ENCODE data around the gene SPTBN2. TPM values are rescaled to one million over a fixed set of nuclear protein-coding genes. Genes with fewer than 3 reads are reported as not detected.

Gene SPTBN2
- total and polyA plus RNA-seq, 4 experiments from 2014 or later: not detected

GRCh38 chr11:66719111-66719872, 9.7 kb downstream of the SPTBN2 start:
- Histone ChIP-seq H3K36me3 (ENCODE audit: insufficient read depth, low read length) (no peaks in the 10 kb centered on the region), H3K4me3 (ENCODE audit: low read length in 2 of 2) (no peak overlapping the region), H3K27me3 (ENCODE audit: insufficient read depth, low read length) (no peaks in the 10 kb centered on the region), H3K9me3 (ENCODE audit: control insufficient read depth in 1 of 2, low read length in 2 of 2) (no peaks in the 10 kb centered on the region), H3K4me1 (ENCODE audit: insufficient read depth, low read length) (no peaks in the 10 kb centered on the region), H3K27ac (ENCODE audit: low read depth, low read length) (no peak overlapping the region)
- no peak overlapping the region for H3K4me3 Mint-ChIP-seq
- no peak for DNase-seq
- ChIA-PET CTCF (ENCODE audit: partially characterized antibody) (no interaction called here), POLR2A (ENCODE audit: partially characterized antibody) (no interaction called here)
- no peaks in the 10 kb centered on the region for H3K36me3 Mint-ChIP-seq
- intact Hi-C loops (cut with micrococcal nuclease): no loop called here
- H3K9me3 Mint-ChIP-seq: no peaks in the 10 kb centered on the region
- peaks cover 9 to 43% of the 10 kb centered on the region in 2 donors for H3K27me3 Mint-ChIP-seq
- H3K4me1 Mint-ChIP-seq: peaks cover 0 to 6% (median 4%) of the 10 kb centered on the region in 4 donors
- no peak overlapping the region for H3K27ac Mint-ChIP-seq

GRCh38 chr11:66718320-66718971, 10.6 kb downstream of the SPTBN2 start:
- H3K27ac Mint-ChIP-seq: peak overlapping the region in 1 of 7 donors; percentile 19
- H3K27me3 Mint-ChIP-seq: peaks cover 14 to 47% of the 10 kb centered on the region in 2 donors
- Histone ChIP-seq H3K27me3 (ENCODE audit: insufficient read depth, low read length) (no peaks in the 10 kb centered on the region), H3K4me1 (ENCODE audit: insufficient read depth, low read length) (no peaks in the 10 kb centered on the region), H3K9me3 (ENCODE audit: control insufficient read depth in 1 of 2, low read length in 2 of 2) (no peaks in the 10 kb centered on the region), H3K4me3 (ENCODE audit: low read length in 2 of 2) (no peak overlapping the region), H3K36me3 (ENCODE audit: insufficient read depth, low read length) (no peaks in the 10 kb centered on the region), H3K27ac (ENCODE audit: low read depth, low read length) (no peak overlapping the region)
- CTCF ChIA-PET (ENCODE audit: partially characterized antibody): no interaction called here
- H3K4me3 Mint-ChIP-seq: no peak overlapping the region
- POLR2A ChIA-PET (ENCODE audit: partially characterized antibody): no interaction called here
- intact Hi-C loops (cut with micrococcal nuclease): no loop called here
- peaks cover 0 to 6% (median 4%) of the 10 kb centered on the region in 4 donors for H3K4me1 Mint-ChIP-seq
- DNase-seq: no peak
- H3K36me3 Mint-ChIP-seq: no peaks in the 10 kb centered on the region
- no peaks in the 10 kb centered on the region for H3K9me3 Mint-ChIP-seq

GRCh38 chr11:66717925-66718319, 11.1 kb downstream of the SPTBN2 start:
- Mint-ChIP-seq H3K27me3 (peaks cover 16 to 44% of the 10 kb centered on the region in 2 donors), H3K36me3 (no peaks in the 10 kb centered on the region), H3K9me3 (no peaks in the 10 kb centered on the region), H3K27ac (peak overlapping the region in 1 of 7 donors; percentile 0), H3K4me3 (no peak overlapping the region), H3K4me1 (peaks cover 0 to 6% (median 4%) of the 10 kb centered on the region in 4 donors)
- Histone ChIP-seq H3K36me3 (ENCODE audit: insufficient read depth, low read length) (no peaks in the 10 kb centered on the region), H3K4me3 (ENCODE audit: low read length in 2 of 2) (no peak overlapping the region), H3K27me3 (ENCODE audit: insufficient read depth, low read length) (no peaks in the 10 kb centered on the region), H3K4me1 (ENCODE audit: insufficient read depth, low read length) (no peaks in the 10 kb centered on the region), H3K9me3 (ENCODE audit: control insufficient read depth in 1 of 2, low read length in 2 of 2) (no peaks in the 10 kb centered on the region), H3K27ac (ENCODE audit: low read depth, low read length) (no peak overlapping the region)
- ChIA-PET CTCF (ENCODE audit: partially characterized antibody) (no interaction called here), POLR2A (ENCODE audit: partially characterized antibody) (no interaction called here)
- intact Hi-C loops (cut with micrococcal nuclease): no loop called here
- no peak for DNase-seq

- H3K27me3 ChIP-seq (ENCODE audit: insufficient read depth, low read length): no peaks in the 10 kb centered on the region
- CTCF ChIA-PET (ENCODE audit: partially characterized antibody): no interaction called here
- peaks cover 0 to 6% (median 4%) of the 10 kb centered on the region in 4 donors for H3K4me1 Mint-ChIP-seq
- intact Hi-C loops (cut with micrococcal nuclease): no loop called here
- H3K4me3 Mint-ChIP-seq: no peak overlapping the region
- no peaks in the 10 kb centered on the region for H3K9me3 ChIP-seq (ENCODE audit: control insufficient read depth in 1 of 2, low read length in 2 of 2)
- POLR2A ChIA-PET (ENCODE audit: partially characterized antibody): no interaction called here
- DNase-seq: no peak
- H3K4me1 ChIP-seq (ENCODE audit: insufficient read depth, low read length): no peaks in the 10 kb centered on the region
- H3K27ac Mint-ChIP-seq: no peak overlapping the region
- no peaks in the 10 kb centered on the region for H3K9me3 Mint-ChIP-seq
- no peak overlapping the region for H3K27ac ChIP-seq (ENCODE audit: low read depth, low read length)
- H3K36me3 Mint-ChIP-seq: no peaks in the 10 kb centered on the region
- H3K36me3 ChIP-seq (ENCODE audit: insufficient read depth, low read length): no peaks in the 10 kb centered on the region
- H3K27me3 Mint-ChIP-seq: peaks cover 16 to 42% of the 10 kb centered on the region in 2 donors
- H3K4me3 ChIP-seq (ENCODE audit: low read length in 2 of 2): no peak overlapping the region
These were observed 12.0 kb downstream of the SPTBN2 start for GRCh38 chr11:66716996-66717395.

- H3K9me3 Mint-ChIP-seq: no peaks in the 10 kb centered on the region
- H3K27me3 Mint-ChIP-seq: peaks cover 16 to 41% of the 10 kb centered on the region in 2 donors
- intact Hi-C loops (cut with micrococcal nuclease): no loop called here
- no peaks in the 10 kb centered on the region for H3K36me3 Mint-ChIP-seq
- no peak overlapping the region for H3K4me3 Mint-ChIP-seq
- Histone ChIP-seq H3K27me3 (ENCODE audit: insufficient read depth, low read length) (no peaks in the 10 kb centered on the region), H3K9me3 (ENCODE audit: control insufficient read depth in 1 of 2, low read length in 2 of 2) (no peaks in the 10 kb centered on the region), H3K4me1 (ENCODE audit: insufficient read depth, low read length) (no peaks in the 10 kb centered on the region), H3K4me3 (ENCODE audit: low read length in 2 of 2) (no peak overlapping the region), H3K27ac (ENCODE audit: low read depth, low read length) (no peak overlapping the region), H3K36me3 (ENCODE audit: insufficient read depth, low read length) (no peaks in the 10 kb centered on the region)
- ChIA-PET POLR2A (ENCODE audit: partially characterized antibody) (no interaction called here), CTCF (ENCODE audit: partially characterized antibody) (no interaction called here)
- no peak overlapping the region for H3K27ac Mint-ChIP-seq
- no peak for DNase-seq
- H3K4me1 Mint-ChIP-seq: peaks cover 0 to 4% (median 3%) of the 10 kb centered on the region in 4 donors
These were observed 13.5 kb downstream of the SPTBN2 start for GRCh38 chr11:66715346-66716085.

GRCh38 chr11:66713746-66714480, 15.1 kb downstream of the SPTBN2 start:
- no peaks in the 10 kb centered on the region for H3K9me3 Mint-ChIP-seq
- no peak overlapping the region for H3K4me3 Mint-ChIP-seq
- H3K27ac ChIP-seq (ENCODE audit: low read depth, low read length): no peak overlapping the region
- no peaks in the 10 kb centered on the region for H3K4me1 ChIP-seq (ENCODE audit: insufficient read depth, low read length)
- H3K36me3 ChIP-seq (ENCODE audit: insufficient read depth, low read length): no peaks in the 10 kb centered on the region
- intact Hi-C loops (cut with micrococcal nuclease): no loop called here
- peaks cover 9 to 34% of the 10 kb centered on the region in 2 donors for H3K27me3 Mint-ChIP-seq
- H3K27ac Mint-ChIP-seq: peak overlapping the region in 2 of 7 donors; percentile 36 to 66
- no peaks in the 10 kb centered on the region for H3K4me1 Mint-ChIP-seq
- no peak for DNase-seq
- POLR2A ChIA-PET (ENCODE audit: partially characterized antibody): no interaction called here
- no peaks in the 10 kb centered on the region for H3K36me3 Mint-ChIP-seq
- H3K9me3 ChIP-seq (ENCODE audit: control insufficient read depth in 1 of 2, low read length in 2 of 2): no peaks in the 10 kb centered on the region
- CTCF ChIA-PET (ENCODE audit: partially characterized antibody): no interaction called here
- H3K4me3 ChIP-seq (ENCODE audit: low read length in 2 of 2): no peak overlapping the region
- no peaks in the 10 kb centered on the region for H3K27me3 ChIP-seq (ENCODE audit: insufficient read depth, low read length)

All from CD4-positive, alpha-beta memory T cell (primary cell).